ENCODE data around the gene ZNF219. TPM values are rescaled to one million over a fixed set of nuclear protein-coding genes. Genes with fewer than 3 reads are reported as not detected.

The ZNF219 gene
- total and polyA plus RNA-seq, 8 donors, result 13.5 to 23.6 (median 17.0) TPM

- TF ChIP-seq CTCF (IDR thresholded peaks at IDR 0.05), result no peak
- no peaks in the 10 kb centered on the region for H3K27me3 ChIP-seq
- peak in 1 of 6 donors; percentile 63 for DNase-seq
- WGBS, 2 donors, result 69 to 70% methylated on average over 18 to 19 of the region's 19 CpGs
- H3K4me1 ChIP-seq, result no peaks in the 10 kb centered on the region
- no peak for FAIRE-seq
- peaks cover 0 to 40% (median 0%) of the 10 kb centered on the region in 3 donors for H3K36me3 ChIP-seq
- H3K9me3 ChIP-seq, result no peaks in the 10 kb centered on the region
- intact Hi-C loops (cut with DNase I), result no loop called here
- peak in 3 of 4 donors; percentile 3 to 54 (median 25) for ATAC-seq
- H3K4me3 ChIP-seq, result no peak overlapping the region
- no peak overlapping the region for H3K27ac ChIP-seq
Measured at GRCh38 chr14:21087294-21088091, 11.0 kb downstream of the ZNF219 start.

GRCh38 chr14:21086908-21087293 lies 11.6 kb downstream of the ZNF219 start:
- intact Hi-C loops (cut with DNase I), result no loop called here

GRCh38 chr14:21084998-21085853 lies 13.2 kb downstream of the ZNF219 start:
- Histone ChIP-seq H3K36me3 (peaks cover 0 to 46% (median 0%) of the 10 kb centered on the region in 3 donors), H3K27ac (no peak overlapping the region), H3K27me3 (no peaks in the 10 kb centered on the region), H3K9me3 (no peaks in the 10 kb centered on the region), H3K4me1 (no peaks in the 10 kb centered on the region), H3K4me3 (no peak overlapping the region)
- no peak for TF ChIP-seq CTCF (IDR thresholded peaks at IDR 0.05)
- ATAC-seq (peak in 2 of 4 donors; percentile 4 to 51), FAIRE-seq (no peak), DNase-seq (no peak)
- WGBS, 2 donors, result 67 to 69% methylated on average over 17 of the region's 17 CpGs
- intact Hi-C loops (cut with DNase I), result no loop called here

More at GRCh38 chr14:21086908-21087293, 11.6 kb downstream of the ZNF219 start:
- Histone ChIP-seq H3K4me3 (no peak overlapping the region), H3K9me3 (no peaks in the 10 kb centered on the region), H3K36me3 (peaks cover 0 to 42% (median 0%) of the 10 kb centered on the region in 3 donors), H3K27ac (no peak overlapping the region), H3K4me1 (no peaks in the 10 kb centered on the region), H3K27me3 (no peaks in the 10 kb centered on the region)
- DNase-seq, result no peak
- no peak for TF ChIP-seq CTCF (IDR thresholded peaks at IDR 0.05)
- FAIRE-seq, result no peak
- ATAC-seq, result no peak
- 84 to 89% methylated on average over 3 to 4 of the region's 4 CpGs for WGBS, 2 donors

- no peaks in the 10 kb centered on the region for H3K9me3 ChIP-seq
- intact Hi-C loops (cut with DNase I), result no loop called here
- H3K4me3 ChIP-seq, result no peak overlapping the region
- no peak for DNase-seq
- no peak for FAIRE-seq
- H3K27ac ChIP-seq, result no peak overlapping the region
- WGBS, 2 donors, result 82 to 84% methylated on average over 2 of the region's 2 CpGs
- H3K4me1 ChIP-seq, result no peaks in the 10 kb centered on the region
- H3K27me3 ChIP-seq, result no peaks in the 10 kb centered on the region
- no peak for TF ChIP-seq CTCF (IDR thresholded peaks at IDR 0.05)
- peaks cover 0 to 46% (median 0%) of the 10 kb centered on the region in 3 donors for H3K36me3 ChIP-seq
- ATAC-seq, result no peak
Measured at GRCh38 chr14:21084396-21084795, 14.1 kb downstream of the ZNF219 start.
